Neural cell (in vitro differentiated cells): Measurements from ENCODE around the gene CDC123. TPM values are rescaled to one million over a fixed set of nuclear protein-coding genes. Genes with fewer than 3 reads are reported as not detected.

ENCODE experiments used
- H2AFZ ChIP-seq: fragments of 200-600, 300-800 bp; sonication (generic), shearing (Covaris generic); 2 replicates; pipeline ENCODE4 v1.6.0; 2014; ENCODE audit warnings: low read depth, mild to moderate bottlenecking, antibody characterized with exemption, low read length, moderate library complexity
- H3F3A ChIP-seq: fragments of 200-600 bp; shearing (Covaris generic); 2 replicates; pipeline ENCODE4 v1.6.1; 2016; ENCODE audit warnings: mild to moderate bottlenecking, moderate library complexity, mixed read lengths, antibody characterized with exemption, low read length; ENCODE audit not compliant: insufficient read depth, poor library complexity, severe bottlenecking
- H3K27ac ChIP-seq: fragments of 200-600, 300-800 bp; sonication (generic), shearing (Covaris generic); 2 replicates; pipeline ENCODE4 v1.5.1; 2014; ENCODE audit warnings: mild to moderate bottlenecking, low read length, moderate library complexity
- H3K27me3 ChIP-seq: fragments of 300-800, 200-600 bp; sonication (generic), shearing (Covaris generic); 2 replicates; pipeline ENCODE4 v1.6.0; 2014; ENCODE audit warnings: mild to moderate bottlenecking, low read depth, low read length, moderate library complexity; ENCODE audit not compliant: insufficient read depth
- H3K36me3 ChIP-seq: fragments of 300-800, 200-600 bp; sonication (generic), shearing (Covaris generic); 2 replicates; pipeline ENCODE4 v1.5.1; 2014; ENCODE audit warnings: mild to moderate bottlenecking, antibody characterized with exemption, low read length, moderate library complexity; ENCODE audit not compliant: insufficient read depth
- H3K4me2 ChIP-seq: fragments of 300-800, 200-600 bp; sonication (generic), shearing (Covaris generic); 2 replicates; pipeline ENCODE4 v1.6.0; 2014; ENCODE audit warnings: mild to moderate bottlenecking, low read length
- H3K4me3 ChIP-seq: fragments of 300-800, 200-600 bp; sonication (generic), shearing (Covaris generic); 2 replicates; pipeline ENCODE4 v1.5.1; 2014; ENCODE audit warnings: mild to moderate bottlenecking, low read length, moderate library complexity
- H3K79me2 ChIP-seq: fragments of 200-600 bp; shearing (Covaris generic); replicated peaks from 2 replicates; pipeline ENCODE4 v1.6.0; 2014; ENCODE audit warnings: mild to moderate bottlenecking, low read length, moderate library complexity; ENCODE audit not compliant: insufficient read depth
- H3K9ac ChIP-seq: fragments of 300-800, 200-600 bp; sonication (generic), shearing (Covaris generic); 2 replicates; pipeline ENCODE4 v1.6.1; 2016; ENCODE audit warnings: mild to moderate bottlenecking, low read length, mixed read lengths
- H3K9me2 ChIP-seq: fragments of 200-600 bp; shearing (Covaris generic); 2 replicates; pipeline ENCODE4 v1.6.1; 2016; ENCODE audit warnings: mild to moderate bottlenecking, low read length, mixed read lengths; ENCODE audit not compliant: insufficient read depth
- H3K9me3 ChIP-seq: fragments of 200-600, 300-800 bp; sonication (generic), shearing (Covaris generic); 2 replicates; pipeline ENCODE4 v1.6.1; 2016; ENCODE audit warnings: mild to moderate bottlenecking, mixed run types, low read length, moderate library complexity, mixed read lengths
- H4K20me1 ChIP-seq: fragments of 200-600 bp; shearing (Covaris generic); 2 replicates; pipeline ENCODE4 v1.6.1; 2016; ENCODE audit warnings: mild to moderate bottlenecking, mixed run types; ENCODE audit not compliant: insufficient read depth
- EP300 ChIP-seq: fragments of 450-650 bp; conservative IDR thresholded peaks from 2 replicates; pipeline ENCODE4 v1.6.1; 2014; ENCODE audit warnings: antibody characterized with exemption, mild to moderate bottlenecking, moderate library complexity; ENCODE audit not compliant: poor library complexity, severe bottlenecking
- EZH2 ChIP-seq: fragments of 200-600, 300-800 bp; shearing (Covaris generic), sonication (generic); IDR thresholded peaks from 2 replicates; pipeline ENCODE4 v1.6.1; 2014; ENCODE audit warnings: antibody characterized with exemption, low read length, borderline replicate concordance, mild to moderate bottlenecking; ENCODE audit not compliant: insufficient read depth, poor library complexity, severe bottlenecking
- MXI1 ChIP-seq: fragments of 450-650 bp; conservative IDR thresholded peaks from 2 replicates; pipeline ENCODE4 v1.6.1; 2014; ENCODE audit warnings: antibody characterized with exemption, mild to moderate bottlenecking; ENCODE audit not compliant: poor library complexity, severe bottlenecking
- POLR2AphosphoS5 ChIP-seq: IDR thresholded peaks from 2 replicates; pipeline ENCODE4 v1.6.1; 2012
- RAD21 ChIP-seq: fragments of 450-650 bp; conservative IDR thresholded peaks from 2 replicates; pipeline ENCODE4 v1.6.1; 2014; ENCODE audit warnings: antibody characterized with exemption, mild to moderate bottlenecking, moderate library complexity
- SMC3 ChIP-seq: fragments of 450-650 bp; conservative IDR thresholded peaks from 2 replicates; pipeline ENCODE4 v1.6.1; 2014; ENCODE audit warnings: antibody characterized with exemption, mild to moderate bottlenecking, moderate library complexity; ENCODE audit not compliant: poor library complexity
- TAF1 ChIP-seq: IDR thresholded peaks from 2 replicates; pipeline ENCODE4 v1.6.1; 2012; ENCODE audit warnings: low read depth
- polyA plus RNA-seq: library from polyadenylated mRNA; depleted of rRNA; stranded (reverse); fragments of >200 nt; gene quantifications from 2 replicates; pipeline ENCODE4 v1.2.3, GENCODE V29; 2014
- TF ChIP-seq, protein P1 (sequence below): IDR thresholded peaks from 2 replicates; pipeline ENCODE4 v1.6.1; 2012; ENCODE audit warnings: borderline replicate concordance
- TF ChIP-seq, protein P2 (sequence below): fragments of 450-650 bp; IDR thresholded peaks from 2 replicates; pipeline ENCODE4 v1.5.1; 2014; ENCODE audit warnings: antibody characterized with exemption, mild to moderate bottlenecking, moderate library complexity; ENCODE audit not compliant: poor library complexity, severe bottlenecking

The CDC123 gene
- polyA plus RNA-seq, 1 donor from 2014 or later: 110 TPM

DNA sequence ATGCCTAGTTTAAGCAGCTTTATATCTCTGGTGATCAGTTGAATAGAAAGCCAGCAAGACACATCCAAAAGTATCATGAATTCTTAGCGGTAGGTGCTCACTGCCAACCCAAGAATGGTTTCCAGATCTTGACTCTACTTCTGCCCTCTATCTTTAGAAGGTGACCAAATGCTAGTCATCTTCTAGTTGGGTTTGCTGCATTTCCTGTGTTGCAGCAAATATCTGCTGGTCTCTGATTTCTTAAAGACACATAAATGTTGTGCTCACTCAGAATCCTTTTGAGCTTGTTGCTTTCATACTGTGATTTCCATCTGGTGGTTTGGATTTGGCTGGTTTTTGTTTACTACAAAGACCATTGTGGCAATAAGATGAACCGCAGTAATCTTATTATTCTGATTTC, 2.2 kb downstream of the CDC123 start:
- no peaks in the 10 kb centered on the region for H3K9me3 ChIP-seq
- no peaks in the 10 kb centered on the region for H3F3A ChIP-seq
- no peaks in the 10 kb centered on the region for H3K27me3 ChIP-seq
- peaks cover 52% of the 10 kb centered on the region for H3K79me2 ChIP-seq
- peak overlapping the region; percentile 3 for H3K4me3 ChIP-seq
- no peaks in the 10 kb centered on the region for H3K9me2 ChIP-seq
- peaks cover 6% of the 10 kb centered on the region for H3K36me3 ChIP-seq
- H4K20me1 ChIP-seq: no peaks in the 10 kb centered on the region
- H3K9ac ChIP-seq: no peak overlapping the region
- no peak overlapping the region for H3K27ac ChIP-seq
- H3K4me2 ChIP-seq: no peak overlapping the region
- TF ChIP-seq POLR2AphosphoS5 (no peak), EZH2 (no peak), EP300 (no peak), RAD21 (no peak), SMC3 (no peak), MXI1 (no peak), TAF1 (no peak)
- TF ChIP-seq, protein P1, sequence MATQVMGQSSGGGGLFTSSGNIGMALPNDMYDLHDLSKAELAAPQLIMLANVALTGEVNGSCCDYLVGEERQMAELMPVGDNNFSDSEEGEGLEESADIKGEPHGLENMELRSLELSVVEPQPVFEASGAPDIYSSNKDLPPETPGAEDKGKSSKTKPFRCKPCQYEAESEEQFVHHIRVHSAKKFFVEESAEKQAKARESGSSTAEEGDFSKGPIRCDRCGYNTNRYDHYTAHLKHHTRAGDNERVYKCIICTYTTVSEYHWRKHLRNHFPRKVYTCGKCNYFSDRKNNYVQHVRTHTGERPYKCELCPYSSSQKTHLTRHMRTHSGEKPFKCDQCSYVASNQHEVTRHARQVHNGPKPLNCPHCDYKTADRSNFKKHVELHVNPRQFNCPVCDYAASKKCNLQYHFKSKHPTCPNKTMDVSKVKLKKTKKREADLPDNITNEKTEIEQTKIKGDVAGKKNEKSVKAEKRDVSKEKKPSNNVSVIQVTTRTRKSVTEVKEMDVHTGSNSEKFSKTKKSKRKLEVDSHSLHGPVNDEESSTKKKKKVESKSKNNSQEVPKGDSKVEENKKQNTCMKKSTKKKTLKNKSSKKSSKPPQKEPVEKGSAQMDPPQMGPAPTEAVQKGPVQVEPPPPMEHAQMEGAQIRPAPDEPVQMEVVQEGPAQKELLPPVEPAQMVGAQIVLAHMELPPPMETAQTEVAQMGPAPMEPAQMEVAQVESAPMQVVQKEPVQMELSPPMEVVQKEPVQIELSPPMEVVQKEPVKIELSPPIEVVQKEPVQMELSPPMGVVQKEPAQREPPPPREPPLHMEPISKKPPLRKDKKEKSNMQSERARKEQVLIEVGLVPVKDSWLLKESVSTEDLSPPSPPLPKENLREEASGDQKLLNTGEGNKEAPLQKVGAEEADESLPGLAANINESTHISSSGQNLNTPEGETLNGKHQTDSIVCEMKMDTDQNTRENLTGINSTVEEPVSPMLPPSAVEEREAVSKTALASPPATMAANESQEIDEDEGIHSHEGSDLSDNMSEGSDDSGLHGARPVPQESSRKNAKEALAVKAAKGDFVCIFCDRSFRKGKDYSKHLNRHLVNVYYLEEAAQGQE: no peak
- TF ChIP-seq, protein P2, sequence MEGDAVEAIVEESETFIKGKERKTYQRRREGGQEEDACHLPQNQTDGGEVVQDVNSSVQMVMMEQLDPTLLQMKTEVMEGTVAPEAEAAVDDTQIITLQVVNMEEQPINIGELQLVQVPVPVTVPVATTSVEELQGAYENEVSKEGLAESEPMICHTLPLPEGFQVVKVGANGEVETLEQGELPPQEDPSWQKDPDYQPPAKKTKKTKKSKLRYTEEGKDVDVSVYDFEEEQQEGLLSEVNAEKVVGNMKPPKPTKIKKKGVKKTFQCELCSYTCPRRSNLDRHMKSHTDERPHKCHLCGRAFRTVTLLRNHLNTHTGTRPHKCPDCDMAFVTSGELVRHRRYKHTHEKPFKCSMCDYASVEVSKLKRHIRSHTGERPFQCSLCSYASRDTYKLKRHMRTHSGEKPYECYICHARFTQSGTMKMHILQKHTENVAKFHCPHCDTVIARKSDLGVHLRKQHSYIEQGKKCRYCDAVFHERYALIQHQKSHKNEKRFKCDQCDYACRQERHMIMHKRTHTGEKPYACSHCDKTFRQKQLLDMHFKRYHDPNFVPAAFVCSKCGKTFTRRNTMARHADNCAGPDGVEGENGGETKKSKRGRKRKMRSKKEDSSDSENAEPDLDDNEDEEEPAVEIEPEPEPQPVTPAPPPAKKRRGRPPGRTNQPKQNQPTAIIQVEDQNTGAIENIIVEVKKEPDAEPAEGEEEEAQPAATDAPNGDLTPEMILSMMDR: no peak
- H2AFZ ChIP-seq: no peak overlapping the region

DNA sequence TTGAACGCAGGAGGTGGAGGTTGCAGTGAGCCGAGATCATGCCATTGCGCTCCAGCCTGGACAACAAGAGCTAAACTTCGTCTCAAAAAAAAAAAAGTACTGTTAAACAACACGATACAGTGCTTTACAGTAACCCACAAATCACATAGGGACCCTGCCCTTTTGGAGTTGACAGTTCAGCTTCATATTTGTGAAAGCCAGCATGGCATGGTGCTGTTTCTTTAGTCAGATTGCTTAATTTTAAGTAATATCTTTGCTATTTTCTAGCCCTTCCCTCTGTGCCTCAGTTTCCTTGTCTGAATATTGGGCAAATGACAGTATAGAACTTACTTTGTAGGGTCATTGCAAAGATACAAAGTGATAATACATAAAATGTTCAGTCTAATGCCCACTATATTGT, 4.9 kb downstream of the CDC123 start:
- no peak overlapping the region for H3K4me3 ChIP-seq
- peaks cover 6% of the 10 kb centered on the region for H3K36me3 ChIP-seq
- H3K27ac ChIP-seq: no peak overlapping the region
- no peaks in the 10 kb centered on the region for H3K9me3 ChIP-seq
- no peak overlapping the region for H3K4me2 ChIP-seq
- peaks cover 51% of the 10 kb centered on the region for H3K79me2 ChIP-seq
- H2AFZ ChIP-seq: no peak overlapping the region
- H3K9me2 ChIP-seq: no peaks in the 10 kb centered on the region
- no peaks in the 10 kb centered on the region for H4K20me1 ChIP-seq
- no peak overlapping the region for H3K9ac ChIP-seq
- no peaks in the 10 kb centered on the region for H3F3A ChIP-seq
- TF ChIP-seq TAF1: no peak
- TF ChIP-seq EZH2: no peak
- TF ChIP-seq, protein P1: no peak
- no peak for TF ChIP-seq EP300
- TF ChIP-seq MXI1: no peak
- TF ChIP-seq, protein P2: no peak
- TF ChIP-seq SMC3: no peak
- no peak for TF ChIP-seq POLR2AphosphoS5
- H3K27me3 ChIP-seq: no peaks in the 10 kb centered on the region
